Neural cell (in vitro differentiated cells): ENCODE data around the gene PPM1H.

ENCODE experiments used
- EP300 ChIP-seq: fragments of 450-650 bp; conservative IDR thresholded peaks from 2 replicates; pipeline ENCODE4 v1.6.1; 2014; ENCODE audit warnings: antibody characterized with exemption, mild to moderate bottlenecking, moderate library complexity; ENCODE audit not compliant: poor library complexity, severe bottlenecking
- POLR2AphosphoS5 ChIP-seq: IDR thresholded peaks from 2 replicates; pipeline ENCODE4 v1.6.1; 2012
- SMC3 ChIP-seq: fragments of 450-650 bp; conservative IDR thresholded peaks from 2 replicates; pipeline ENCODE4 v1.6.1; 2014; ENCODE audit warnings: antibody characterized with exemption, mild to moderate bottlenecking, moderate library complexity; ENCODE audit not compliant: poor library complexity
- TAF1 ChIP-seq: IDR thresholded peaks from 2 replicates; pipeline ENCODE4 v1.6.1; 2012; ENCODE audit warnings: low read depth
- TF ChIP-seq, protein P1 (sequence below): fragments of 450-650 bp; IDR thresholded peaks from 2 replicates; pipeline ENCODE4 v1.5.1; 2014; ENCODE audit warnings: antibody characterized with exemption, mild to moderate bottlenecking, moderate library complexity; ENCODE audit not compliant: poor library complexity, severe bottlenecking

GRCh38 chr12:62689042-62689839, 245.7 kb downstream of the PPM1H start:
- TF ChIP-seq SMC3 (no peak), TAF1 (no peak), EP300 (no peak), POLR2AphosphoS5 (no peak)
- TF ChIP-seq, protein P1, sequence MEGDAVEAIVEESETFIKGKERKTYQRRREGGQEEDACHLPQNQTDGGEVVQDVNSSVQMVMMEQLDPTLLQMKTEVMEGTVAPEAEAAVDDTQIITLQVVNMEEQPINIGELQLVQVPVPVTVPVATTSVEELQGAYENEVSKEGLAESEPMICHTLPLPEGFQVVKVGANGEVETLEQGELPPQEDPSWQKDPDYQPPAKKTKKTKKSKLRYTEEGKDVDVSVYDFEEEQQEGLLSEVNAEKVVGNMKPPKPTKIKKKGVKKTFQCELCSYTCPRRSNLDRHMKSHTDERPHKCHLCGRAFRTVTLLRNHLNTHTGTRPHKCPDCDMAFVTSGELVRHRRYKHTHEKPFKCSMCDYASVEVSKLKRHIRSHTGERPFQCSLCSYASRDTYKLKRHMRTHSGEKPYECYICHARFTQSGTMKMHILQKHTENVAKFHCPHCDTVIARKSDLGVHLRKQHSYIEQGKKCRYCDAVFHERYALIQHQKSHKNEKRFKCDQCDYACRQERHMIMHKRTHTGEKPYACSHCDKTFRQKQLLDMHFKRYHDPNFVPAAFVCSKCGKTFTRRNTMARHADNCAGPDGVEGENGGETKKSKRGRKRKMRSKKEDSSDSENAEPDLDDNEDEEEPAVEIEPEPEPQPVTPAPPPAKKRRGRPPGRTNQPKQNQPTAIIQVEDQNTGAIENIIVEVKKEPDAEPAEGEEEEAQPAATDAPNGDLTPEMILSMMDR, result no peak
